ENCODE data around the gene ZMYND10.

- TF ChIP-seq POLR2A (IDR thresholded peaks at IDR 0.05; ENCODE audit: low read length) = no peak
- TF ChIP-seq GATA1 (IDR thresholded peaks at IDR 0.05; ENCODE audit: low read depth, low read length) = no peak
Observed at GRCh38 chr3:50385754-50386153, 40.2 kb upstream of the ZMYND10 start.
